Measurements from ENCODE around the gene LSM14B. TPM values are rescaled to one million over a fixed set of nuclear protein-coding genes. Genes with fewer than 3 reads are reported as not detected.

The LSM14B gene
- total RNA-seq, 1 donor from 2014 or later = 35.1 TPM

DNA sequence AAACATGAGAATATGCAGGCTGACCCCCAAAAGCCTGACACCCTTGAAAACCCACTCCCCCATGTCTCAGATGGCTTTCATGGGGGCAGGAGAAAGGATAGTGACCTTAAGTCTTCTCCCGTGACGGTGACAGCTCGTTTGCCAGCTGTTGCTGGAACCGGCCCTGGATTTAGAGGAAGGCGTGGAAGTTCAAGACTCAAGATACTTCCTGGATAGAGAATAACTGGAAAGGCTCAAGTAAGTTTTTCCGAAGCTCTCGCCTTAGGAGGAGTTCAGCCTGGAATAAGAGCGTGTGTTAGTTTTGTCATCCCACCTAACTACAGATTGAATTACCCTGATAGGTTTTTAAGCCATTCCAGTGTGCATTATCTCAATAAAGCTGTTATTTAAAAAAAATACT, 49.0 kb downstream of the LSM14B start:
- DNase-seq = no peak
- intact Hi-C loops (cut with DNase I) = no loop called here
- no peaks in the 10 kb centered on the region for H3K4me1 ChIP-seq
- TF ChIP-seq CTCF (IDR thresholded peaks at IDR 0.05) = no peak
- no peak overlapping the region for H3K4me3 ChIP-seq
- H3K27me3 ChIP-seq = no peaks in the 10 kb centered on the region
- peaks cover 35% of the 10 kb centered on the region for H3K36me3 ChIP-seq
- H3K27ac ChIP-seq = no peak overlapping the region
- no peaks in the 10 kb centered on the region for H3K9me3 ChIP-seq
- ATAC-seq = no peak

- DNase-seq (no peak), ATAC-seq (no peak)
- no peak for TF ChIP-seq CTCF (IDR thresholded peaks at IDR 0.05)
- intact Hi-C loops (cut with DNase I) = no loop called here
- H3K9me3 ChIP-seq = no peaks in the 10 kb centered on the region
- H3K36me3 ChIP-seq = peaks cover 37% of the 10 kb centered on the region
- H3K27me3 ChIP-seq = no peaks in the 10 kb centered on the region
- no peak overlapping the region for H3K27ac ChIP-seq
- no peaks in the 10 kb centered on the region for H3K4me1 ChIP-seq
- no peak overlapping the region for H3K4me3 ChIP-seq
Observed at GRCh38 chr20:62172666-62173065, 50.4 kb downstream of the LSM14B start.

- Histone ChIP-seq H3K9me3 (no peaks in the 10 kb centered on the region), H3K27ac (no peak overlapping the region), H3K4me3 (no peak overlapping the region), H3K36me3 (peaks cover 37% of the 10 kb centered on the region), H3K27me3 (no peaks in the 10 kb centered on the region), H3K4me1 (no peaks in the 10 kb centered on the region)
- intact Hi-C loops (cut with DNase I) = no loop called here
- ATAC-seq (no peak), DNase-seq (no peak)
- no peak for TF ChIP-seq CTCF (IDR thresholded peaks at IDR 0.05)
Observed at GRCh38 chr20:62174021-62174804, 51.9 kb downstream of the LSM14B start.

DNA sequence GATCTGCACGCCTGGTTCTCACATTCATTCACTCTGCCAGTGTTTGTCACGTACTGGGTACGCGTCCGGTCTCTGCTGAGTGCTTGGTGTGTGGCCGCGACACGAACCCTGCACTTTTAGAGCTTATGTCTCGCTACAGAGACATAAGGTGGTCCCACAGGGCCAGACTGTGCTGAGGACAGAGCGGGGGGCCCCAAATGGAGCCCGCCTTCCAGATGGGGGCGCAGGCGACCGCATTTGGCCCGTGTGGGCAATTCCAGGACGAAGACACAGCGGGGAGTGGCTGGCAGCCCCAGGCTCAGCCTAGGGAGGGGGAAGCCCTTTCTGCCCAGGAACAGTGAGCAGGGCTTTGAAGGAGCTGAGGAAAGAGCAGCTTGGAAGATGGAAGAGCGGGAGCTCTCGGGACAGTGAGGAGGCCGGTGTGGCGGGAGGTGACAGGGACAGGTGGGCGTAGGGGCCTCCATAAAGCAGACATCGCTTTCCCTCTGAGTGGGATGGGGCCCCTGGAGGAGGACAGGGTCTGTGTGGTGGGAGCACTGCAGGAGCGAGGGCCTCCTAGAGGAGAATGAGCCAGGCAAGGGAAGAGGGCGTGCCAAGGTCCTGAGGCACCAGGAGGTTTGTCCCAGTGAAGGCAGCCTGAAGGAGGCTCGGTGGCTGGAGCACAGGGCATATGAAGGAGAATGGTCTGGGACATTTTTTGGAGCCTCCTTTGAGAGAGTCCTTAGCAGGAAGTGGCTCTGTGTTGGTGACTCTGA, 52.8 kb downstream of the LSM14B start:
- intact Hi-C loops (cut with DNase I) = no loop called here
- DNase-seq = no peak
- no peaks in the 10 kb centered on the region for H3K4me1 ChIP-seq
- H3K27me3 ChIP-seq = no peaks in the 10 kb centered on the region
- no peaks in the 10 kb centered on the region for H3K9me3 ChIP-seq
- no peak overlapping the region for H3K4me3 ChIP-seq
- no peak for TF ChIP-seq CTCF (IDR thresholded peaks at IDR 0.05)
- H3K36me3 ChIP-seq = peaks cover 39% of the 10 kb centered on the region
- no peak overlapping the region for H3K27ac ChIP-seq
- no peak for ATAC-seq

GRCh38 chr20:62175711-62176110, 53.4 kb downstream of the LSM14B start:
- Histone ChIP-seq H3K27ac (no peak overlapping the region), H3K4me3 (no peak overlapping the region), H3K9me3 (no peaks in the 10 kb centered on the region), H3K27me3 (no peaks in the 10 kb centered on the region), H3K4me1 (no peaks in the 10 kb centered on the region), H3K36me3 (peaks cover 39% of the 10 kb centered on the region)
- TF ChIP-seq CTCF (IDR thresholded peaks at IDR 0.05) = no peak
- intact Hi-C loops (cut with DNase I) = no loop called here
- no peak for ATAC-seq
- no peak for DNase-seq
